Activated T-helper 1 cell treated with anti-CD3 and anti-CD28 coated beads, Interleukin-2, amount 50 U/mL, for 16 hours (primary cell): ENCODE measurements around the gene AK5.

Experiments used
- DNase-seq, 2 donors: peaks; one replicate each; pipeline ENCODE4 v3.0.0-alpha.2; 2020; ENCODE audit warnings: low read depth in 1 of 2, low spot score in 1 of 2

Gene AK5

DNA sequence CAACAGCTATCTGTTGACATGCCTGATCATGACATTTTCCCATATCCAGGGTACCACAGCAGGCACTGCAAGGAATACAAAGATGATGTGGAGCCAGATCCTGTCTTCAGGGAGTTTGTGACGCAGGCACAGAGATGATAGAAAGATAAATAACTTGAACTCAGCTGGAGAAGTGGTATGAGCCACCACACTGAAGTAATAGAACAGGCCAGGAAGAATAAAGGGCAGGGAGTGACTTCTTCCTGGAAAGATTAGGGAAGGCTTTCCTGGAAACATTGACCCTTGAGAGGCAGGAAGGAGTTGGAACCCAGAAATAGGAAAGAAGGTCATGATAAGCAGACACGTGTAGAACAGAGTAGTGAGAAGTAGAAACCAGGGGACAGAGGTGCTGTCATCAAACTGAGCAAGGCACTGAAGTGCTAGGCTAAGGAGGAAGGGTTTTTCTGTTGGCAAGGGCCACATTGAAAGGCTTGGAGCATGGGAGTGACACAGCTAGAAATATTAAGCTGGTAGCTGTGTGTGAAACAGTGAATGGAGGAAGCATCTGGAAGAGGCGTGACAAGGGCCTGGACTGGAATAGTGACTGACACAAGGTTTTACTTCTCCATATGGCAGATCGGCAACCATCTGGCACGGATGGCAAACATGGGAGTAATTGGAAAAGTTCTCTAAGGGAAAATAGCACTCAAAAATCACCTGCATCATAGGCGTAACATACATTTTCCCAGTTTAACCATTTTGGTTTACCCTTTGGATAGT lies 68.4 kb downstream of the AK5 start:
- DNase-seq = no peak

DNA sequence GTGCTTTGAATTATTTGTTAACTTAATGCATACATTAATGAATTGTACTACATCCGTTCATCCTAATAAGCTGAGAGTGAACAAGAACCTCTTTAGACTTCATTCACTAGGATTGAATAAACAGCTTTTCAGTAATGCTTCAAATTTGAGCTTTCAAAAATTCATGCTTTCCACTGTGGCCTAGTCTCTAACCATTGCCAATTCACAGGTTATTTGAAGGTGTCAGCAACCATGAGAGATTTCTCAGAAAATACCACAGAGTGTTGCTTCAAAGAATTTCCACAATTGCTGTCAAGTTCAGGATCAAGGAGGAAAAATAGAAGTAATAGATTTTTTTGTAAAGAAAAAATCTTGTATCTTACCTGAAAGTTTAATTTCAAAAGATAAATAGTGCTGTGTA lies 72.7 kb downstream of the AK5 start:
- DNase-seq = no peak

DNA sequence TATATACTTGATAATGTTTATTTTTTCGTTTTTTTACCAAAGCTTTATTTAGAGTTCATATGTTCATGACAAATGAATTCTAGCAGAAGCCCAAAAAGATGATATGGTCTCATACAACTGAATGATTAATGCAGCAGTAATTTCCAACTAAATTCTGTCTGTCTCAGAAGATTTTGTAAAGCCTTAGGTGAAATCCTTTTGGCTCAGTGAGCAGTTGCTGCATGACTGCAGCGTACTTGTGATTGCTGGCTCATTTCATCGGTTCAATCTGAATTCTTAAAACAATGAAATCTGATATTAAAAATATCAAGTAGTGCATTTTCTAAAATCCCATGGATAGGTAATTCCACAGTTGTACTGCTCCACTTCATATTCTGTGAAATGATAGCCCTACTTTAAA lies 73.2 kb downstream of the AK5 start:
- no peak for DNase-seq

DNA sequence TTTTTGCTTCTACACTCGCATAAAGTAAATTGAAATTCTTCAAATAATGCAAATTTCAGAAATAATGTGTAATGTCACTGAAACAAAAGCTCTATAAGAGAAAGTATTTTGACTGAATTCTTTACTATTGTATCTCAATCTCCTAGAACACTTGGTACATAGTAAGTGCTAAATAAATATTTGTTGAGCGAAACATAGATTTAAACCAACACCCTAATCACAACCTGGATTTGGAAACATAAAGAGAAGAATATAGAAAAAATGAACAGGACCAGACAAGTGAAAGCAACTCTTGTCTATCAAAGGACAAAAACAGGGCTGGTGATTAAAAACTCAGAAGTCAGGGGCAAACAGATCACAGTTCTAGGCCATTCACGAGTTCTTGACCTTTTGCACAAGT lies 74.3 kb downstream of the AK5 start:
- DNase-seq = no peak

DNA sequence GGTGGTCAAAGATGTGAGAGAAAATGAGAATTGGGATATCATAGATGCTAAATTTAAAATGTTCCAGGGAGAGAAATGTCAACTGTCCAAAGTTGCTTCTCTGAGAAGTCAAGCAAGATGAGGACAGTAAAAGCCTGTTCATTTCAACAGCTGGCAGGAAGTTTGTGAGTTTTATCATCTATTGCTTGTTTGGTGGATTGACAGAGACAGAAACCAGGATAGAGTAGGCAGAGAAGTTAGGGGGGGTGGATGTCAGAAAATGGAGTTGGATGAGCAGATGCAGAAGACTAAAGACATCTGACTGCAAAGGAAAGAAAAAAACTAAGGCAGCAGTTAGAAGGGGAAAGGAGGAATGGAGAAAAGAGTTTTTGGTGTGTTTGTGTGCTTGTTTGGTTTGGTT lies 78.4 kb downstream of the AK5 start:
- DNase-seq = no peak

DNA sequence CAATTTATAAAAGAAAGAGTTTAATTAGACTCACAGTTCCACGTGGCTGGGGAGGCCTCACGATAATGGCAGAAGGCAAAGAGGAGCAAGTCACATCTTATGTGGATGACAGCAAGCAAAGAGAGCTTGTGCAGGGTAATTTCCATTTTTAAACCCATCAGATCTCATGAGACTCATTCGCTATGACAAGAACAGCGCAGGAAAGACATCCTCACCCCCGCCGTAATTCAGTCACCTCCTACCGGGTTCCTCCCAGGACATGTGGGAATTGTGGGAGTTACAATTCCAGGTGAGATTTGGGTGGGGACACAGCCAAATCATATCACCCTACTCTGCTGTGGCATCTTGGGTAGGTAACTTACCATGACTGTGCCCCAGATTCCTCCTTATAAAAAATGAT lies 79.8 kb downstream of the AK5 start:
- DNase-seq = no peak

DNA sequence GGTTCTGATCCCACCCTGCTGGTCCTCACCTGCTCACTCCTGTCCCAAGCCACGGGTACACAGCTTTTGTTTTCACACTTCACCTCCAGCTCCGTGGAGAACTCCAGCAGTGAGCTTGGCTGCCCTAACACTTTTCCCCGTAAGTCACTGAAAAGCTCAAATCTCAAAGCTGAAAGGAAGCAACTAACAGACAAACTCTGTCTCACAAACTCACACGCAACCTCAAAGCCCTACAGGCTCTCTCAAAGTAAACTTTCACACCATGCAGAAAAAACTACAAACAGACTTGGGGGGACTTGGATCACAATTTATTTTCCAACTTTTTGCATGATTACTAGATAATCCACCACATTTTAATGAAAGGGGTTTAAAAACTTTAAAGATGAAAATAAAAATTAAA lies 88.3 kb downstream of the AK5 start:
- DNase-seq = no peak

DNA sequence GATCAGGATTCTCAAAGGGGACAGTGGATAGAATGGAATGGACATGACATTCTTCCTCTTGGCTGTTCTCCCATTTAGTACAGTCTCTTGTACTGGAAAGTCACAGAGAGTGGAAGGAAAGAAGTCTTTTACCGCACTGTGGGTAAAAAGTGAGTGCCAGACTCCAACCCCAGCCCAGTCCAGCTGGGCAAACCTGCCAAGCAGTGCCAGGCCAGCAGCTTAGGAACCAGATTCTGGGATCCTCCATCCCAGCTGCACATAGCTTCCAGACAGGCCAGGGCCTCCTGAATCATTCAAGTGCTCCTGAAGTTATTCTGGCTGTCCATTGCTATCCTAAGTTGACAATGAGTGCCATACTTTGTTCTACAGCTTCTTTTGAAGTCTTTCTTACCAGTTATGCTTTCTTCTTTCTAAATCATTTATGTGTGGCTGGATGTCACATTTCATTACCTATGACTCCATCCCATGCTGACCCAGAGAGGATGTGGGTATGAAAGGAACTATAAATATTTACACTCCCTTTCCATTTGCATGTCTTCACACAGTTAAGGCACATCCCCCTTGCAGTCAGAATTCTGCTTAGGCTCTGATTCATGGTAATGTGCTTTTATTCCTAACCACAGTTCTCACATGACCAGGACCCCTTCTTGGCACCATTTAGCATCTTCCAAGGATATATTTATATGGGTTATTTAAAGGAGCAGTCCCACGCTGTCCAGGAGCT lies 88.9 kb downstream of the AK5 start:
- no peak for DNase-seq

DNA sequence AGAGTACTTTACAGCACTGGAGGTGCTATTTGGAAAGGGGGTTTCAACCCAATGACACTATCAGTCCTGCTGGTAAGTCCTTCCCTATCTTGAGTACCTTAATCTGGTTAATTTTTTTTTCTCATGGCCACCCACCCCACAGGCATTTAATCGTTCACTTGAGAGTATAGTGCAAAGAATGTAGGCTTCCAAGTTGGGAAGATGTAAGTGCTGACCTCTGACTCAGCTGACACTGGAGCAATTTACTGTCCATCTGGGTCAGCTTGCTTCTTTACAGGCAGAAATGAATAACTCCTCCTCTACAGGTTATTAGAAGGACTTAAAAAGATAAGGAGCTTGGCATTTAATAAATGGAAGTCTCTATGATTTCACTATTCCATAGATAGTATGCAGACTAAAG lies 89.6 kb downstream of the AK5 start:
- DNase-seq = no peak

DNA sequence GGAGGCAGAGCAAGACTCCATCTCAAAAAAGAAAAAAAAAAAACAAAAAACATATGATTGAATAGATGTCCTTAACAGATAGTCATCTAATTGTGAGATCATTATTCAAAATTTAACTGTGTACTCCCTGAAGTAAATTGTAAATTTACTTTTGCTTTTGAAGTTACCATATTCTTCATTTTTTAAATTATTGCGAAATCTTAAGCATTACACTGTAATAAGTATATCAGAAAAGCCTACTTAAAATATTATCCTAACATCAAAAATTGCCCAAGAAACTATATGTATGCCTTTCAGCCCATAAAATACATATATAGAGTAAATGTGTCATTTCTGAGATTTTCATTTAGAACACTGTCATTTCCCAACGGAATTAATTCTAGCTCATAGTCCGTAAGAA lies 91.9 kb downstream of the AK5 start:
- no peak for DNase-seq

DNA sequence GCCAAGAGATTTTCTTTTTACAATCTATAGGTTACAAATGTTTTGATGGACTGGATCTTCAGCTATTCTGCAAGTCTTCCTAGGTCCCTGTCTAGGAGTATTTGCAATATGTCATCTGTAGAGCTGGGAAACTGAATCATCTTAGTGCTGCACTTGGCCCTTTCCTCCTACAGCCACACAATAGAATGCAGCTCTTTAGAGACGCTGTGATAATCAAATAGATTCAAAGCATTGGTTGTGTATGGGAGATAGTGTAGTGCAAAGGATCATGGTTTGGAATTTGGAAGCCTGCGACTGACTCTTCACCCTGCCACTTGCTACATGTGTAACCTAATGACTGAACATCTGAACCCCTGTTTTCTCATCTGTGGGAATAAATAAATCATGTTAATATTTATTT lies 93.7 kb downstream of the AK5 start:
- no peak for DNase-seq

DNA sequence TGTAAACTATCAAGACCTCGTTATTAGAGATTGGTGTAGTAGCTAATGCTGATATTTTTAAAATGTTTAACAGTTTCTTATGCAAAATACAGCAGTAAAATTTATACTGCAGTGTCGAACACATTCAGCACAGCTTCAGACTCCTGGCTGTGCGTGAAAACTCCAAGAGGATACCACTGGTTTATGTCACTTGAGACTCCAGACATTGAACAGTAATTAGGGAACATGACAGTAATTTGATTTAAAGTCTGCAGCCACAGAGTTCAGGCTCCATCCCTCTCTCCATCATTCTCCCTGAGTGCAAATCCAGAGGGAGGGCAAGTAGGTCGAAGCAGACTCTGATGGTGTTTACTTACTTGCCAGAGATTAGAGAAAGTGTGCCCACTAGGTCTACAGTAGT lies 94.2 kb downstream of the AK5 start:
- no peak for DNase-seq

DNA sequence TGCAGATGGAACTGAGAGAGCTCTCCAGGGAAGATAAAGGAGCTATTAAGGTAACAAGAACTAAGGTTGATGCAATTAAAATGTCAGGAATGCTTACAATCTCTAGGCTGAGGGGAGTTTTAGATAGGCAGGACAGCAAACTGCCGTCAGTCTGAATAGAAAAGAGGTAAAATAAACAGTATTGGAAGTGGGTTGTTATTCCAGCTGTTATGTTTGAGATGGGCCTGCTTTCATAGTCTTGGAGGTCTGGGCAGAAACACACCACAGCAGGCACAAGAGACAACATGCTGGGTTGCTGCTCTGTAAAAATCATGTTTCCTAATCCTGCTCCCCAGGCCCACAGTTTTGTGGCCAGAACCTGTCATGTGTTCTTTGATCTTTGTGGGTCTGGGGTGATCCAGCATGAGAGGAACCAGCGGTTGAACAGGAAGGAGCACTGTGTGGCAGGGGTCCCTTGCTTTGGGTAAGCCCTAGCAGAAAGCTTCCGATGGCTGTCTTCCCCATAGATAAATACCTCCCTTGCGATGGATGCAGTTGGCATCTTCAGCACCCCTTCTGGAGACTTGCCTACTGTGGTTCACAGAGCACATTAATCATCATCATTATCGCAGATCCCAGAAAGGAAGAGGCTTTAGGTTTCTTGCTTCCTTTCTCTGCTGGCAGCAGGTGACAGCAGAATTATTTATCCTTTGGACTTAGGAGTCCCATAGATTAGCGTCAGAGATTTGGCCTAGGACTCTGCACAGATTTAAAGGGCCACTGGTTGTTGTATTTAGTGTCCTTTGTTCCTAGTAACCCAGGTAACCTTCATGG lies 97.1 kb downstream of the AK5 start:
- DNase-seq = no peak

DNA sequence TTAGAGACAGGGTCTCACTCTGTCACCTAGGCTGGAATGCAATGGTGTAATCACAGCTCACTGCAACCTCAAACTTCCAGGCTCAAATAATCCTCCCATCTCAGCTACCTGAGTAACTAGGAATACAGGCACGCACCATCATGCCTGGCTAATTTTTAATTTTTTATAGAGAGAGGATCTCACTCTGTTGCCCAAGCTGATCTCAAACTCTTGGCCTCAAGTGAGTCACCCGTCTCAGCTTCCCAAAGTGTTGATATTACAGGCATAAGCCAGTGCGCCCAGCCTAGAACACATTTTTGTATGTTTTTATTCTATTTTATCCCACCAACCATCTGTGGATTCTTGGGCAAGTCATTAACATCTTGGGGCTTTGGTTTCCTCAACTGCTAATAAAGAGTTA lies 100.5 kb downstream of the AK5 start:
- no peak for DNase-seq

DNA sequence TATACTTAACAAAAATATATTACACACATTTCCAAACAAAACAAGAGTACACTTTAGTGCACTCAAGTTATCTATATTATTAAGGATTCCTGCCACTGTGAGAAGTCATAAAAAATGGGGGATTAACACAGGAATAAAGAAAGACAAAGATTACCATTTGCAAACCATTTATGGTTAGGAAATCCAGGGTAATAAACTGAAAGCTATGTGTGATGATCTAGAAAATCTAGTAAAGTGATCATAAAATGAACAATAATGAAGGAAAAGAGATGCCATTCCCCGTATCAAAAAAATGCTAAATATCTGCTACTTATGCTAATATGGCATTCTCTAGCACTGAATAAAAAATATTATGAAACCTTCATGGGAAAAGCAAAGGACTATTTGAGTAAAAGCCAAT lies 101.4 kb downstream of the AK5 start:
- no peak for DNase-seq

DNA sequence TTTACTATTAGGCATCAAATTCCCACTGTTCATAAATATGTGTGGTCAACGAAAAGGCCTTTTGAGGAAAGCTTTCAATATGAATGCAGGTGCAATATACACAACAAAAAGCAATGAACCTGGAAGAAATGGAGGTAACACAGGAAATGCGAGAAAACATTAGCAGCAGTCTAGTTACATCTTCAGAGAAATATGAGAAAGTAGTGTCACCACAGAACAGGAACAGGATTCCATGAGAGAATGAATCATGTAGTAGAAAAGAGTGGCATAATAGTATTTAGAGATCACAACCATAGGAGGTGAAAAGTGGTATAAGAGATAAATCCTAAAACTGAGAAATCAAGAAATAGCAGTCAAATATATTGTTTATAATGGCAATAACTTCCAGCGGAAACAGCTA lies 103.7 kb downstream of the AK5 start:
- no peak for DNase-seq

DNA sequence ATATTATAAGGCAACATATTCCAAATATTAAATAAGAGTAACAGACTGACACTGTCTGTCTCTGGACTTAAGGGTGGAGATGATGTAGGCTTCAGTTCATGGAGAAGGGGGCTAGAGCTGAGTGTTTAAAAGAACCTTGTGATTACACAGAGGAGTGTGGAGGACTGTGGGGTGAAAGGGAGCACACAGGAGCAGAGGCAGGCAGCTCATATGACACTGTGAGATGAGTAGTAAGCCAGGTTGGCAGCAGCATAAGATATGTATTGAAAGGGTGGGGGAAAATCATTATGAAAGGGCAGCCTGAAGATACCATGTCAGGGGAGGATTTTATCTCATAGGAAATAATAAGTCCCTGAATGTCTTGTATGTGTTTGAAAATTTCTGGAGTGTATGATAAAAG lies 104.5 kb downstream of the AK5 start:
- DNase-seq = no peak

DNA sequence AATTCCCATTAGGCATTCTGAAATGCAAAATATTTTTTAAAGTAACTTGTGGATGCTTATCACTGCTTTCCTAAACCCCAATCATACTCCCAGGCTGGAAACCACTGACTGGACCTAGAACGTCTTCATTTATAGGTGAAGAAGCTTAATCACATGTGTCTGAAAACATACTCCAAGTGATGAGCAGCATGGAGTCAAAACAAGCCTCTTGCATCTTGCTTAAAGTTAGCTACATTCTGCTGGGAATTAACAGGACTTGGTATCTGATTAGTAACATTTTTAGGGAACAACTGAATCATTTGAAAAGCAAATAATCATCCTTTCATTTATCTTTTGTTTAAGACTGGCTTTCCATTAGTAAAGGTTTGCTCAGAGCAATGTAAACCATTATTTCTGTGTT lies 105.7 kb downstream of the AK5 start:
- DNase-seq = no peak

DNA sequence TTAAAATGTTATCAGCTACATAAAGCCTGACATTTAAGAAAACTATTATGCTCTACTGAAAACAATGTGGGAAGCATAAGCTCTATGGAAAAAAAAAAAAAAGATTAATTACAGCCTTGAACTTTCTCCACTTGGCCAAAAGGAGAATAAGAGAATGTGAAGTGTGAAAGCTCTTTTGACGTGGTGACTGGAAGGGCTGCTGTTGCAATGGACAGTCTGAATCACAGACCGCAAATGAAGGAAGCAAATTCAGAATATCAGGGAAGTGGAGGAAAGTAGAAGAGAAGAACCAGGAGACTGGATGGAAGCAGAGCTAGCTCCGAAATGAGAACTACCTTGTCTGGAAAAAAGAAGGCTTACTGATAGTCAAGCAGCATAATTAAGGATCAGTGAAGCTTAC lies 106.8 kb downstream of the AK5 start:
- DNase-seq = no peak

DNA sequence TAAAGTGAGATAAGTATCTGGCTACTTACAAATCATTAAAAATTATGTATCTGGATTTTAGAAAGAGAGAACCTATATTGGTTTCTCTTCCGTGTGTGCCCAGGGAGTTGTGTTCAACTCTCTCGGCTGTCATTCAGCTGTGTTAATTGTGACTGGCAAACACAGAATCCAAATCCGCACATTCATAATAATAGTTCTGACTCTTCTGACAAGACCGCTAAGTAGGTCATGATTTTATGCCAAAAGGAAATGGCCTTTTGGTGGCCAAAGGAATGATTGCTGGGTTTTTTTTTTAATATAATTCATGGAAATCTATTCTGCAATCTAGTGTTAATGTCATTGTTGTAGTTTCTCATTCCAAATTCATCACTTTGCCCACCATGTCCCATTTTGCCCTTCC lies 110.7 kb downstream of the AK5 start:
- no peak for DNase-seq

DNA sequence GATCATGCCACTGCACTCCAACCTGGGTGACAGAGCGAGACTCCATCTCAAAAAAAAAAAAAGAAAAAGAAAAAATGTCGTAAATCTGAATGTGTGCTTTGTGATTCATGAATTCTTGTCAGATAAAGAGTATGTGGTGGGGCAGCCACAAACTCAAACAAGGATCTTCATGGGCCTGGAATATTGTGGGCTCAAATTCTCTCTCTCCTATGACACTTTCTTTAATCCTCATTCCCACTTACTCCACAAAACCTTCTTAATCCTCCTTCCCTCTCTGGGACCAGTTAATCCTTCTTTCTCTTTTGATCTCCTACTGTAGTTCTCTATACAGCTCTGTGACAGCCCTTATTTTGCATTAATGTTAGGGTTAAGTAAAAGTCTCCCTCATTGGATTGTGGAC lies 112.3 kb downstream of the AK5 start:
- DNase-seq = no peak

DNA sequence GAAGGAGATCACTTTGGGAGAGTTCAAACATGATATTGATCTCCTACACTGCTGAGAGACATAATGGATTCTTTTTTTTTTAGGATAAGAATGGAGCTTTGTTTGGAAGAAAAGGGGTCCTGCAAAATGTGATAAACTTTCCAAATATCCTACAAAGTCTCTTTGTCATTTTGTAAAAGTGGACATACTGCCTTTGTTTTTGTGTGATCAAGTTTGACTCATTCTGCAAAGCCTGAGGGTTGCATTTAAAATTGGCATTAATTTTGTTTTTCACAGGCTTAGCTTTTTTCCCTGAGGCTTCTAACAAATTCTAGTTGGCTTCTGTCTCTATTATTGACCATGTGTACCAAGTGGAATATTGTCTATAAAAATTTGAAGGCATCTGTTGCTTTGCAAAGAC lies 113.2 kb downstream of the AK5 start:
- no peak for DNase-seq
